HL-60 (cell line): Measurements from ENCODE around the gene ANXA11.

Source experiments
- DNase-seq, 2 experiments: peaks; one replicate each; pipeline ENCODE4 v3.0.0-alpha.2; 2010 to 2020; ENCODE audit warnings: low read depth in 1 of 2, low spot score in 1 of 2
- H3K27ac ChIP-seq: fragments of 250-450 bp; sonication (Bioruptor Pico); replicated peaks from 2 replicates; pipeline ENCODE4 v1.5.1; 2020; ENCODE audit warnings: mild to moderate bottlenecking, moderate library complexity
- H3K27me3 ChIP-seq: fragments of 250-450 bp; sonication (Bioruptor Pico); 2 replicates; pipeline ENCODE4 v1.5.1; 2021; ENCODE audit warnings: mild to moderate bottlenecking, moderate library complexity; ENCODE audit not compliant: insufficient read depth, poor library complexity, severe bottlenecking
- H3K4me3 ChIP-seq: replicated peaks from 2 replicates; pipeline ENCODE4 v1.5.1; 2011; ENCODE audit warnings: mild to moderate bottlenecking, control low read depth, low read length; ENCODE audit not compliant: insufficient read depth
- CTCF ChIP-seq: IDR thresholded peaks from one replicate; pipeline ENCODE4 v1.5.1; 2011; ENCODE audit warnings: low read length, control low read depth, inconsistent platforms; ENCODE audit not compliant: insufficient read depth
- GABPA ChIP-seq: IDR thresholded peaks from 2 replicates; pipeline ENCODE4 v1.6.1; 2012; ENCODE audit warnings: low read depth
- POLR2AphosphoS5 ChIP-seq: IDR thresholded peaks from 2 replicates; pipeline ENCODE4 v1.6.1; 2012; ENCODE audit warnings: low read depth
- REST ChIP-seq: IDR thresholded peaks from 2 replicates; pipeline ENCODE4 v1.6.1; 2012; ENCODE audit warnings: low read depth; ENCODE audit not compliant: insufficient replicate concordance
- SPI1 ChIP-seq: IDR thresholded peaks from 2 replicates; pipeline ENCODE4 v1.6.1; 2012; ENCODE audit warnings: low read depth, mild to moderate bottlenecking, borderline replicate concordance

The ANXA11 gene

GRCh38 chr10:80192553-80192952 is 12.8 kb downstream of the ANXA11 start:
- Histone ChIP-seq H3K27ac (peak overlapping the region; percentile 24; the same call in 1 of the 2 replicates), H3K4me3 (no peak overlapping the region), H3K27me3 (no peaks in the 10 kb centered on the region)
- DNase-seq: no peak
- TF ChIP-seq REST: no peak

DNA sequence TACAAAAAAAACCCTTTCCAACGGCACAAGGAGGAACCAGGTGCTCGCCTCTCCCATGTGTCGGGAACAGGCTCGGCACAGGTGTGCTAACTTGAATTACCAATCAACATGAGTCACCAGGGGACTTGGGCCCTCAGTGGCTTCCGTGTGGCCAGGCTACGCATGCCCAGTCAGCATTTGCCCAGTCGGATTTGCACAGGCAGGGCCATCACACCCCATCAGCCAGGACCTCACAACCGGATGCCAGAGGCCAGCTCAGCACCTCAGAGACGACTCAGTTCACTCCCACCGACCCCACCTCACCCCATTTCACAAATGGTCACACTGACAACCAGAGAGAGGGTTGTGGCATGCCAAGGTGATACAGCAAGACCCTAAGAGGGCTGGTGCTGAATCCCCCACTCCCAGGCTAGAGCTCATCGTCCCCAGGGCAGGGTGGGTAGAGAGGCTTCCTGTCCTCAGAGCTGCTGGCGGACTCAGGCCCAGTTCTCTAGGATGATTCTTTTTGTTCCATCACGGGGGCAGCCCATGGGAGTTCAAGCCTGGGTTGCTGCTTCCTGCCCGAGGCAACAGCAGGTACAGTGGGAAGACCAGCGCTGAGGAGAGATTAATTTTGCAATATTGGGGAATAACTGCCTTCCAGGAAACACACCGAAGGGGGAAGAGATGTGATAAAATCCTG is 13.6 kb downstream of the ANXA11 start:
- Histone ChIP-seq H3K27me3 (no peaks in the 10 kb centered on the region), H3K27ac (peak overlapping the region; percentile 50), H3K4me3 (no peak overlapping the region)
- TF ChIP-seq SPI1 (no peak), POLR2AphosphoS5 (0 out of 2 replicates have a peak, but pooled peaks have one; percentile 24)
- peak in 1 of 2 experiments; percentile 39 for DNase-seq

DNA sequence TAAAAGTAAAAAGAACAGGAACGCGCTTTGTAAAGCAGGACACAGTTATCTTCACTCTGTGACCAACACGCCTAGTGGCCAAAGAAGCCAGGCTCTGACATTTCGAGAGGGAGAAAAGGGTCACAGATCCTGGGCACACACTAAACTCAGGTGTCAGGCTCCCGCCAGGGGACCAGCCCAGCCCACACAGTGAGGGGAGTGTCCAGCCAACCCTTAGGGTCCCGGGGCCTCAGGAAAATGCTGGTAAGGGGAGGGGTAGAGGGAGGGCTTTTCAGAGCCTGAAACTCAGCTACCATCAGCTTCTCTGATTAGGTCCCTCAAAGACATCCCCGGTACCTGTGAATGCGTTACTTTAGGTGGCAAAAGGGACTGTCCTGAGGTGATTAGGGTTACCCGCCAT is 16.6 kb downstream of the ANXA11 start:
- no peak for TF ChIP-seq GABPA
- TF ChIP-seq POLR2AphosphoS5: no peak
- TF ChIP-seq REST: no peak
- no peak for TF ChIP-seq CTCF
- no peak for TF ChIP-seq SPI1
- Histone ChIP-seq H3K27ac (peak overlapping the region; percentile 86), H3K4me3 (no peak overlapping the region), H3K27me3 (no peaks in the 10 kb centered on the region)
- DNase-seq: no peak

DNA sequence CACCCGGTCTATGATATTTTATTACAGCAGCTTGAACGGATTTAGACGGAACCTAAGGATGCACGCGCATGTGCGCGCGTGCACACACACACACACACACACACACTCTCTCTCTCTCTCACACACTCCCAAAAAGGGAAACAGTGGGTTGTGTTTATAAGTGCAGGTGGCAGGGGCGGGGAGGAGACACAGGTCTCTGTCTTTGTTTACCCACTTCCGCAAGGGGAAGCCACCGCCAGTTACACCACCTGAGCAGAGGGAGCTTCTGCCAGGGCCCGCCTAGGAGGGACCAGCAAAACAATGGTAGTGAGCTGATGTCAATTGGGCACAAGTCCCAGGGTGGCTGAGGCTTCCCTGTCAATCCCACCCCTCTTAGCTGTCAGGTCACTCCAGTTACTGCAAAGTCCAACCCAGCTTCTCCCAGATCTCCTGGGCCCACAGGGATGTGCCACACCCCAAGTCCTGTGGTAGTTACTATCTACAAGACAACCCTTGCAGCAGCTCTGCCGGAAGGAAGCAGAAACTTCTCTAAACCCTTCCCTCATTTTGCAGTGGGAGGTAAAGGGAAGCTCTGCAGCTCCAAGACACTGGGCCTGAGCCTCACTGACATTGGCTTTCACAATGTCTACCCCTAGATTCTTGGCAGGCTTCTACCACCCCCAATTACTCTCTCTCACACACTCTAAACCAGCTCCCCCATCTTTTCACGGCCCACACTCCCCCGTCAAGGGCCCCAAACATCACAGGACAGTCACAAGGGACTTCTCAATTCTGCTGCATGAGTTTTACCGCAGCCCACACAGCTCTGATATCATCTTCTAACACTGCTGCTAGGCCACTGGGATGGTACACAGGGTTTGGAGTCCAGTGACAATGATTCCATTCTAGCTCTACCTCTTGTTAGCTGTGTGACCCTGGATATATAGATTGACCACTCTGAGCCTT is 17.6 kb downstream of the ANXA11 start:
- peak overlapping the region; percentile 86 for H3K27ac ChIP-seq
- no peak overlapping the region for H3K4me3 ChIP-seq
- H3K27me3 ChIP-seq: no peaks in the 10 kb centered on the region
- TF ChIP-seq POLR2AphosphoS5 (peak; percentile 71), GABPA (peak; percentile 54), CTCF (no peak), SPI1 (peak; percentile 54; the same call in 1 of the 2 replicates)
- peak; percentile 76 to 95 for DNase-seq
